CD14-positive monocyte (primary cell): ENCODE measurements around the gene PPP2R2C. TPM values are rescaled to one million over a fixed set of nuclear protein-coding genes. Genes with fewer than 3 reads are reported as not detected.

Source experiments
- DNase-seq, 3 donors: peaks; one replicate each; pipeline ENCODE4 v3.0.0-alpha.2; 2011 to 2022
- H2AFZ ChIP-seq: 2 replicates; pipeline ENCODE4 v1.6.0; 2012; ENCODE audit warnings: mild to moderate bottlenecking, low read depth, low read length, inconsistent platforms; ENCODE audit not compliant: insufficient read depth, poor library complexity, severe bottlenecking
- H3K27ac ChIP-seq, 2 donors: 1 replicate in 1 of 2; 2 replicates in 1 of 2; pipeline ENCODE4 v1.5.1; 2012 to 2013; ENCODE audit warnings: low read length in 2 of 2, control low read depth in 1 of 2, inconsistent platforms in 1 of 2, low read depth in 1 of 2, mild to moderate bottlenecking in 1 of 2
- H3K27me3 ChIP-seq, 2 donors: one replicate each; pipeline versions ENCODE4 v1.6.0 to v1.6.1; 2011 to 2013; ENCODE audit warnings: low read length in 2 of 2; ENCODE audit not compliant: control insufficient read depth in 2 of 2, insufficient read depth in 2 of 2
- H3K36me3 ChIP-seq, 2 donors: replicated peaks in 1 of 2; 1 replicate in 1 of 2; 2 replicates in 1 of 2; pipeline versions ENCODE4 v1.5.1 to v1.6.1; 2012 to 2013; ENCODE audit warnings: low read length in 2 of 2, control low read depth in 1 of 2, inconsistent platforms in 1 of 2, mild to moderate bottlenecking in 1 of 2; ENCODE audit not compliant: insufficient read depth in 2 of 2, control insufficient read depth in 1 of 2
- H3K4me1 ChIP-seq, 2 donors: 1 replicate in 1 of 2; 2 replicates in 1 of 2; pipeline versions ENCODE4 v1.5.1 to v1.6.1; 2012 to 2013; ENCODE audit warnings: low read length in 2 of 2, control low read depth in 1 of 2, inconsistent platforms in 1 of 2, mild to moderate bottlenecking in 1 of 2, moderate library complexity in 1 of 2; ENCODE audit not compliant: insufficient read depth in 2 of 2, control insufficient read depth in 1 of 2
- H3K4me2 ChIP-seq: replicated peaks from 2 replicates; pipeline ENCODE3; 2012; ENCODE audit warnings: low read length, moderate library complexity, mild to moderate bottlenecking; ENCODE audit not compliant: poor library complexity, severe bottlenecking; ENCODE audit errors: extremely low read depth
- H3K4me3 ChIP-seq, 3 experiments: fragments of 200-600 bp in 1 of 3; sonication (generic) in 1 of 3; replicated peaks in 1 of 3; 1 replicate in 2 of 3; 2 replicates in 1 of 3; pipeline ENCODE4 v1.5.1; 2011 to 2013; ENCODE audit warnings: low read length in 3 of 3, mild to moderate bottlenecking in 3 of 3, control low read depth in 2 of 3, low read depth in 2 of 3, inconsistent platforms in 1 of 3, moderate library complexity in 1 of 3
- H3K79me2 ChIP-seq: 2 replicates; pipeline ENCODE4 v1.6.0; 2012; ENCODE audit warnings: mild to moderate bottlenecking, control low read depth, inconsistent platforms, low read length, moderate library complexity; ENCODE audit not compliant: insufficient read depth
- H3K9ac ChIP-seq: 2 replicates; pipeline ENCODE4 v1.6.0; 2017; ENCODE audit warnings: low read length, mild to moderate bottlenecking; ENCODE audit not compliant: insufficient read depth, poor library complexity, severe bottlenecking
- H3K9me3 ChIP-seq, 2 donors: replicated peaks in 1 of 2; 1 replicate in 1 of 2; 2 replicates in 1 of 2; pipeline versions ENCODE4 v1.5.1 to v1.6.1; 2012 to 2013; ENCODE audit warnings: low read length in 2 of 2, control low read depth in 1 of 2; ENCODE audit not compliant: control insufficient read depth in 1 of 2, insufficient read depth in 1 of 2
- H4K20me1 ChIP-seq: 2 replicates; pipeline ENCODE4 v1.6.0; 2012; ENCODE audit warnings: mild to moderate bottlenecking, low read length, control low read depth, moderate library complexity; ENCODE audit not compliant: insufficient read depth
- H3K27ac Mint-ChIP-seq, 7 donors: one replicate each; pipeline ENCODE4 v1.8.0; 2020; ENCODE audit warnings: mild to moderate bottlenecking in 7 of 7, mixed read lengths in 7 of 7, moderate library complexity in 6 of 7, inconsistent platforms in 2 of 7
- H3K27me3 Mint-ChIP-seq, 3 donors: one replicate each; pipeline ENCODE4 v1.8.0; 2021 to 2022; ENCODE audit warnings: low read depth in 3 of 3, mild to moderate bottlenecking in 3 of 3, mixed read lengths in 3 of 3, moderate library complexity in 3 of 3, inconsistent platforms in 1 of 3
- H3K36me3 Mint-ChIP-seq, 2 donors: one replicate each; pipeline ENCODE4 v1.8.0; 2020; ENCODE audit warnings: mixed read lengths in 2 of 2, inconsistent platforms in 1 of 2, mild to moderate bottlenecking in 1 of 2
- H3K4me1 Mint-ChIP-seq: one replicate; pipeline ENCODE4 v1.8.0; 2020; ENCODE audit warnings: mild to moderate bottlenecking, mixed read lengths
- H3K4me3 Mint-ChIP-seq, 2 donors: one replicate each; pipeline ENCODE4 v1.8.0; 2020; ENCODE audit warnings: mild to moderate bottlenecking in 2 of 2, mixed read lengths in 2 of 2, moderate library complexity in 1 of 2
- H3K9me3 Mint-ChIP-seq, 7 donors: one replicate each; pipeline ENCODE4 v1.8.0; 2020 to 2022; ENCODE audit warnings: mixed read lengths in 7 of 7, mild to moderate bottlenecking in 6 of 7, moderate library complexity in 6 of 7, inconsistent platforms in 2 of 7
- WGBS: methylation state at CpG from one replicate; pipeline ENCODE4 v1.1.5; 2013; ENCODE audit warnings: missing lambda C conversion rate; ENCODE audit not compliant: insufficient coverage; 5-methylcytosine and 5-hydroxymethylcytosine counted together
- intact Hi-C, 2 donors: fragments of 100-400 bp; cut with micrococcal nuclease; formaldehyde crosslinking; loops; one replicate each; pipeline versions ENCODE4 v1.15.0 to v1.15.1; 2023
- polyA plus RNA-seq, 3 donors: library from polyadenylated mRNA; depleted of rRNA in 1 of 3; unstranded in 2 of 3; stranded (reverse) in 1 of 3; fragments of 300-500 nt in 2 of 3; fragments of >200 nt in 1 of 3; fragmentation: Illumina TruSeq in 2 of 3; gene quantifications; 1 replicate in 2 of 3; 2 replicates in 1 of 3; pipeline ENCODE4 v1.2.3, GENCODE V29; 2012 to 2021
- TF ChIP-seq, protein P1 (sequence below): fragments of 200-600 bp; IDR thresholded peaks from one replicate; pipeline ENCODE4 v1.8.0; 2022; ENCODE audit warnings: antibody characterized with exemption, mild to moderate bottlenecking

Gene PPP2R2C
- polyA plus RNA-seq, 3 donors, result not detected

DNA sequence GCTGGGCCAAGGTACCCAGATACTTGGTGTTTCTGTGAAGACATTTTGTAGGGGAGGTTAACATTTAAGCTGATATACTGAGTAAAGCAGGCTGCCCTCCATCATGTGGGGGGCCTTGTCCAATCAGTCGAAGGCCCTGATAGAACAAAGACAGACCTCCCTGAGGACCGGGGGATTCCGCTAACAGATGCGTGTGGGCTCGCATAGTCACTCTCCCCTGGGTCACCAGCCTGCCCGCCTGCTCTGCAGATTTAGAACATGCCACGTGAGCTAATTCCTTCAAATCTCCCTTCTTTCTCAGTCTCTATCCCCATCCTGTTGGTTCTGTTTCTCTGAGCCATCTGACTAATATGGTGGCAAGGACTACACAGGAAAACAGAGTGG is 142.0 kb downstream of the PPP2R2C start:
- H3K79me2 ChIP-seq, result no peaks in the 10 kb centered on the region
- Mint-ChIP-seq H3K4me1 (no peaks in the 10 kb centered on the region), H3K27ac (no peak overlapping the region), H3K9me3 (peaks cover 4 to 26% (median 15%) of the 10 kb centered on the region in 7 donors), H3K27me3 (peaks cover 19 to 22% (median 20%) of the 10 kb centered on the region in 3 donors), H3K36me3 (no peaks in the 10 kb centered on the region), H3K4me3 (no peak overlapping the region)
- H3K4me1 ChIP-seq, result no peaks in the 10 kb centered on the region
- H3K36me3 ChIP-seq, result no peaks in the 10 kb centered on the region
- H3K27ac ChIP-seq, result no peak overlapping the region
- H3K4me2 ChIP-seq, result no peak overlapping the region
- no peak for DNase-seq
- no peak overlapping the region for H3K4me3 ChIP-seq
- WGBS, result 93% methylated on average over 6 of the region's 7 CpGs
- TF ChIP-seq, protein P1, sequence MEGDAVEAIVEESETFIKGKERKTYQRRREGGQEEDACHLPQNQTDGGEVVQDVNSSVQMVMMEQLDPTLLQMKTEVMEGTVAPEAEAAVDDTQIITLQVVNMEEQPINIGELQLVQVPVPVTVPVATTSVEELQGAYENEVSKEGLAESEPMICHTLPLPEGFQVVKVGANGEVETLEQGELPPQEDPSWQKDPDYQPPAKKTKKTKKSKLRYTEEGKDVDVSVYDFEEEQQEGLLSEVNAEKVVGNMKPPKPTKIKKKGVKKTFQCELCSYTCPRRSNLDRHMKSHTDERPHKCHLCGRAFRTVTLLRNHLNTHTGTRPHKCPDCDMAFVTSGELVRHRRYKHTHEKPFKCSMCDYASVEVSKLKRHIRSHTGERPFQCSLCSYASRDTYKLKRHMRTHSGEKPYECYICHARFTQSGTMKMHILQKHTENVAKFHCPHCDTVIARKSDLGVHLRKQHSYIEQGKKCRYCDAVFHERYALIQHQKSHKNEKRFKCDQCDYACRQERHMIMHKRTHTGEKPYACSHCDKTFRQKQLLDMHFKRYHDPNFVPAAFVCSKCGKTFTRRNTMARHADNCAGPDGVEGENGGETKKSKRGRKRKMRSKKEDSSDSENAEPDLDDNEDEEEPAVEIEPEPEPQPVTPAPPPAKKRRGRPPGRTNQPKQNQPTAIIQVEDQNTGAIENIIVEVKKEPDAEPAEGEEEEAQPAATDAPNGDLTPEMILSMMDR, result no peak
- H3K9me3 ChIP-seq, result peaks cover 0 to 17% of the 10 kb centered on the region in 2 donors
- peaks cover 0 to 8% of the 10 kb centered on the region in 2 donors for H3K27me3 ChIP-seq
- H4K20me1 ChIP-seq, result no peaks in the 10 kb centered on the region
- H3K9ac ChIP-seq, result no peak overlapping the region
- H2AFZ ChIP-seq, result no peak overlapping the region
- intact Hi-C loops, result no loop called here

DNA sequence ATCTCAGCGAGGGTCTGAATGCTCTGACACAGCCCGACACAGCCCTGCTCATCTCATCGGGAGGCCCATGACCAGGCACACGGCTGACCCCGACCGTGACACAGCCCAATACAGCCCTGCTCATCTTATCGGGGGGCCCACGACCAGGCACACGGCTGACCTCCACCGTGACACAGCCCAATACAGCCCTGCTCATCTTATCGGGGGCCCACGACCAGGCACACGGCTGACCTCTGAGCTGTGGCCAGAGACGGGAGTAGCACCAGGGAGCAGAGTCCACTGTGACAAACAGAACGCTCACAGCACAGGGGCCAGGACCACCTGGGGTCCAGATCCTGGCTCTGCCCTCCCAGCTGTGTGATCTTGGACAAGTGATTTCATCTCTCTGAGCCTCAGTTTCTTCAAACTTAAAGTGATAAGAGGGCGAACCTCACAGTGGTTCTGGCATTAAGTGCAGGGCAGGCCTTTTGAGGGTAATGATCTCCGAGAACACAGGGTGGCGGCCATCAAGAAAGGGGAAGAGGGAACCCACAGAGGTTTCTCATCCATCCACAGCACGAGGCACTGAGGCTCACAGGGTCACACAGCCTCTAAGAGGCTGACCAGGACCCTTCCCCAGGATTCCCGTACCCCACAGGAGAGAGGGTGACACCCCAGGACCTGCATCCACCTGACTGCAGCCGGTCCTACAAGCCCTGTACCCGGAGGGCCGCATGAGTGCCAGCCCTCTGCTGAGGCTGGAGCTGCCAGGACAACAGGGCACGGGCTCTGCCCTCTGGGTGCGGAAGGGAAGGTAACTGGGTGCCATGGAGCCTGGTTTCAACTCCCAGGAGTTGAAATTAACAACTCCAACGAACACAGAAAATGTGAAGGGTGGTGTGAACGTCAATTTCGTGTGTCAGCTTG is 142.7 kb downstream of the PPP2R2C start:
- H3K27me3 Mint-ChIP-seq, result peaks cover 23 to 24% (median 24%) of the 10 kb centered on the region in 3 donors
- Histone ChIP-seq H3K4me2 (no peak overlapping the region), H3K9ac (no peak overlapping the region), H3K36me3 (no peaks in the 10 kb centered on the region), H3K27me3 (peaks cover 0 to 13% of the 10 kb centered on the region in 2 donors), H3K4me1 (no peaks in the 10 kb centered on the region), H4K20me1 (no peaks in the 10 kb centered on the region), H3K27ac (no peak overlapping the region), H3K79me2 (no peaks in the 10 kb centered on the region), H3K9me3 (peaks cover 0 to 17% of the 10 kb centered on the region in 2 donors), H2AFZ (no peak overlapping the region), H3K4me3 (no peak overlapping the region)
- intact Hi-C loops, result loop anchor here (5.0 kb wide), 2 partner anchors 77 to 332 kb away; no protein-coding TSS in a partner anchor
- H3K27ac Mint-ChIP-seq, result no peak overlapping the region
- H3K4me3 Mint-ChIP-seq, result no peak overlapping the region
- H3K4me1 Mint-ChIP-seq, result no peaks in the 10 kb centered on the region
- H3K9me3 Mint-ChIP-seq, result peaks cover 4 to 24% (median 15%) of the 10 kb centered on the region in 7 donors
- TF ChIP-seq, protein P1, result no peak
- DNase-seq, result no peak
- no peaks in the 10 kb centered on the region for H3K36me3 Mint-ChIP-seq
- 80% methylated on average over 25 of the region's 28 CpGs for whole genome bisulfite sequencing
